Keratinocyte (primary cell): ENCODE measurements around the gene OSCAR. TPM values are rescaled to one million over a fixed set of nuclear protein-coding genes. Genes with fewer than 3 reads are reported as not detected.

ENCODE experiments used
- DNase-seq: peaks from one replicate; pipeline ENCODE4 v3.0.0-alpha.2; 2011; ENCODE audit warnings: low read depth, missing footprints, low spot score
- FAIRE-seq: peaks from 2 replicates; lab custom pipeline; 2011; peaks lifted over from hg19 to GRCh38; lab: Jason Lieb, UNC
- H2AFZ ChIP-seq: 2 replicates; pipeline ENCODE4 v1.6.0; 2012; ENCODE audit warnings: low read length, control low read depth, inconsistent platforms; ENCODE audit not compliant: control insufficient read depth
- H3K27ac ChIP-seq: 2 replicates; pipeline ENCODE4 v1.5.1; 2011; ENCODE audit warnings: low read length; ENCODE audit not compliant: control insufficient read depth, insufficient read depth
- H3K27me3 ChIP-seq: 3 replicates; pipeline ENCODE4 v1.6.0; 2011; ENCODE audit warnings: low read length; ENCODE audit not compliant: control insufficient read depth, insufficient read depth; ENCODE audit errors: extremely low read depth
- H3K36me3 ChIP-seq, 2 experiments: 2 replicates in 1 of 2; 3 replicates in 1 of 2; pipeline ENCODE4 v1.5.1; 2011; ENCODE audit warnings: low read length in 2 of 2, mild to moderate bottlenecking in 1 of 2; ENCODE audit not compliant: control insufficient read depth in 2 of 2, insufficient read depth in 2 of 2; ENCODE audit errors: extremely low read depth in 1 of 2
- H3K4me1 ChIP-seq: 3 replicates; pipeline ENCODE4 v1.5.1; 2011; ENCODE audit warnings: low read length; ENCODE audit not compliant: control insufficient read depth, insufficient read depth; ENCODE audit errors: extremely low read depth
- H3K4me2 ChIP-seq: 3 replicates; pipeline ENCODE4 v1.6.0; 2011; ENCODE audit warnings: low read depth, low read length; ENCODE audit not compliant: control insufficient read depth, insufficient read depth; ENCODE audit errors: extremely low read depth
- H3K4me3 ChIP-seq, 3 experiments: fragments of 200-600 bp in 1 of 3; sonication (generic) in 1 of 3; 2 replicates in 2 of 3; 3 replicates in 1 of 3; pipeline ENCODE4 v1.5.1; 2011 to 2016; ENCODE audit warnings: low read length in 3 of 3, mild to moderate bottlenecking in 3 of 3, control low read depth in 2 of 3, inconsistent platforms in 1 of 3, low read depth in 1 of 3, mixed read lengths in 1 of 3, mixed run types in 1 of 3, moderate library complexity in 1 of 3; ENCODE audit not compliant: control insufficient read depth in 2 of 3, insufficient read depth in 2 of 3; ENCODE audit errors: extremely low read depth in 1 of 3
- H3K79me2 ChIP-seq: 2 replicates; pipeline ENCODE4 v1.6.0; 2012; ENCODE audit warnings: low read length; ENCODE audit not compliant: control insufficient read depth, insufficient read depth
- H3K9ac ChIP-seq: 3 replicates; pipeline ENCODE4 v1.6.0; 2011; ENCODE audit warnings: low read length; ENCODE audit not compliant: control insufficient read depth, insufficient read depth; ENCODE audit errors: extremely low read depth
- H3K9me1 ChIP-seq: 3 replicates; pipeline ENCODE4 v1.6.0; 2011; ENCODE audit warnings: low read length; ENCODE audit not compliant: control insufficient read depth, insufficient read depth; ENCODE audit errors: extremely low read depth
- H3K9me3 ChIP-seq: 2 replicates; pipeline ENCODE4 v1.5.1; 2012; ENCODE audit warnings: low read depth, low read length; ENCODE audit not compliant: control insufficient read depth
- H4K20me1 ChIP-seq: 3 replicates; pipeline ENCODE4 v1.6.0; 2011; ENCODE audit warnings: low read length; ENCODE audit not compliant: control insufficient read depth, insufficient read depth; ENCODE audit errors: extremely low read depth
- EZH2 ChIP-seq: IDR thresholded peaks from one replicate; pipeline ENCODE4 v1.6.1; 2012; ENCODE audit warnings: inconsistent platforms, mild to moderate bottlenecking, low read length, moderate library complexity
- dilution Hi-C: fragments of 300-500 bp; cut with MboI; formaldehyde crosslinking; loops from one replicate; pipeline ENCODE4 v1.7.0; 2020; ENCODE audit warnings: low sequenced_read_pairs; ENCODE audit not compliant: extremely low pct_ligation_motif_present
- polyA plus RNA-seq, 5 experiments: library from polyadenylated mRNA; depleted of rRNA in 3 of 5; stranded (reverse) in 3 of 5; stranded (forward) in 1 of 5; unstranded in 1 of 5; fragments of >200 nt; gene quantifications; 1 replicate in 1 of 5; 2 replicates in 3 of 5; 3 replicates in 1 of 5; pipeline versions ENCODE4 v1.2.1 to v1.2.3, GENCODE V29; 2011 to 2012; ENCODE audit warnings: missing spikeins in 2 of 5, low read depth in 1 of 5, low replicate concordance in 1 of 5
- TF ChIP-seq, protein P1 (sequence below), 3 experiments: IDR thresholded peaks in 1 of 3; conservative IDR thresholded peaks in 1 of 3; optimal IDR thresholded peaks in 1 of 3; 2 replicates in 2 of 3; 3 replicates in 1 of 3; pipeline versions ENCODE3 to v1.5.1; 2011; ENCODE audit warnings: low read length in 3 of 3, mild to moderate bottlenecking in 3 of 3, moderate library complexity in 2 of 3, control low read depth in 1 of 3, inconsistent platforms in 1 of 3; ENCODE audit not compliant: insufficient read depth in 2 of 3; ENCODE audit errors: extremely low read depth in 1 of 3

Gene OSCAR
- polyA plus RNA-seq, 1 donor (not counting 4 experiments of a cell fraction or from before 2014, with no cell fraction given): 0.14 TPM

GRCh38 chr19:54069470-54069869 is 31.1 kb downstream of the OSCAR start:
- Histone ChIP-seq H3K36me3 (no peaks in the 10 kb centered on the region), H3K4me1 (no peaks in the 10 kb centered on the region), H3K27me3 (no peaks in the 10 kb centered on the region), H3K27ac (no peak overlapping the region), H2AFZ (no peak overlapping the region), H3K9me1 (no peaks in the 10 kb centered on the region), H4K20me1 (no peaks in the 10 kb centered on the region), H3K4me2 (no peak overlapping the region), H3K9ac (no peak overlapping the region), H3K79me2 (no peaks in the 10 kb centered on the region), H3K9me3 (no peaks in the 10 kb centered on the region), H3K4me3 (no peak overlapping the region)
- no peak for DNase-seq
- dilution Hi-C loops: no loop called here
- TF ChIP-seq EZH2: no peak
- TF ChIP-seq, protein P1, sequence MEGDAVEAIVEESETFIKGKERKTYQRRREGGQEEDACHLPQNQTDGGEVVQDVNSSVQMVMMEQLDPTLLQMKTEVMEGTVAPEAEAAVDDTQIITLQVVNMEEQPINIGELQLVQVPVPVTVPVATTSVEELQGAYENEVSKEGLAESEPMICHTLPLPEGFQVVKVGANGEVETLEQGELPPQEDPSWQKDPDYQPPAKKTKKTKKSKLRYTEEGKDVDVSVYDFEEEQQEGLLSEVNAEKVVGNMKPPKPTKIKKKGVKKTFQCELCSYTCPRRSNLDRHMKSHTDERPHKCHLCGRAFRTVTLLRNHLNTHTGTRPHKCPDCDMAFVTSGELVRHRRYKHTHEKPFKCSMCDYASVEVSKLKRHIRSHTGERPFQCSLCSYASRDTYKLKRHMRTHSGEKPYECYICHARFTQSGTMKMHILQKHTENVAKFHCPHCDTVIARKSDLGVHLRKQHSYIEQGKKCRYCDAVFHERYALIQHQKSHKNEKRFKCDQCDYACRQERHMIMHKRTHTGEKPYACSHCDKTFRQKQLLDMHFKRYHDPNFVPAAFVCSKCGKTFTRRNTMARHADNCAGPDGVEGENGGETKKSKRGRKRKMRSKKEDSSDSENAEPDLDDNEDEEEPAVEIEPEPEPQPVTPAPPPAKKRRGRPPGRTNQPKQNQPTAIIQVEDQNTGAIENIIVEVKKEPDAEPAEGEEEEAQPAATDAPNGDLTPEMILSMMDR (optimal IDR thresholded peaks at IDR 0.05 in 1 of 3, IDR thresholded peaks at IDR 0.05 in 1 of 3, conservative IDR thresholded peaks at IDR 0.05 in 1 of 3; ENCODE audit: extremely low read depth in 1 of 3, insufficient read depth in 2 of 3, low read length in 3 of 3): no peak
- no peak for FAIRE-seq

GRCh38 chr19:54063350-54064116 is 37.1 kb downstream of the OSCAR start, which contains the start of gene VSTM1:
VSTM1 (minus strand) TSS chr19:54063897; CDS start chr19:54063777, 120 bp downstream.
- H3K4me1 ChIP-seq: no peaks in the 10 kb centered on the region
- no peak within 1 kb of the TSS for H2AFZ ChIP-seq
- H3K4me2 ChIP-seq: no peak within 1 kb of the TSS
- FAIRE-seq (no peak), DNase-seq (no peak)
- no peak within 1 kb of the TSS for H3K4me3 ChIP-seq
- no peaks in the 10 kb centered on the region for H3K27me3 ChIP-seq
- H3K9ac ChIP-seq: no peak within 1 kb of the TSS
- no peaks in the 10 kb centered on the region for H4K20me1 ChIP-seq
- H3K27ac ChIP-seq: no peak within 1 kb of the TSS
- H3K9me1 ChIP-seq: no peaks in the 10 kb centered on the region
- TF ChIP-seq, protein P1 (optimal IDR thresholded peaks at IDR 0.05 in 1 of 3, IDR thresholded peaks at IDR 0.05 in 1 of 3, conservative IDR thresholded peaks at IDR 0.05 in 1 of 3; ENCODE audit: extremely low read depth in 1 of 3, insufficient read depth in 2 of 3, low read length in 3 of 3): no peak
- no peak for TF ChIP-seq EZH2
- H3K79me2 ChIP-seq: no peaks in the 10 kb centered on the region
- H3K36me3 ChIP-seq: no peaks in the 10 kb centered on the region
- H3K9me3 ChIP-seq: peaks cover 3% of the 10 kb centered on the region
- dilution Hi-C loops: no loop called here
